NCI-H146 (cell line): Measurements from ENCODE around the gene LRRC46.

Experiments used
- DNase-seq: peaks from one replicate; lab custom pipeline; 2025; lab: John Stamatoyannopoulos, UW

LRRC46 gene

DNA sequence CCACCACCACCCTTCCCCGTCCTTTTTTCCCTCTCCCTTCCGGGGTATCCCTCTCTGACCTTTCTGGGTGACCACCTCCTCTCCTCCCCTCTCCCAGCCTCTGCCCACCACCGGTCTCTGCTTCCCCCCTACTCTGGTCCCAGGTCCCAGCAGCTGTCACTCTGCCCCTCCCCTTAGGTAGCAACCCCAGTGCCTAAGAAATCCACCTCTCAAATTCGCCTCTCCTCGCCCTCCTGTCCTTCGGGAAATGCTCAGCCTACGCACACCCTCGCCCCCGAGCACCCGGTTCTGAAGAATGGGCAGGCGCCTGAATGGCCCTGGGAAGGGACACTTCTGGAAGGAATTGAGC lies 20.3 kb downstream of the LRRC46 start:
- no peak for DNase-seq

DNA sequence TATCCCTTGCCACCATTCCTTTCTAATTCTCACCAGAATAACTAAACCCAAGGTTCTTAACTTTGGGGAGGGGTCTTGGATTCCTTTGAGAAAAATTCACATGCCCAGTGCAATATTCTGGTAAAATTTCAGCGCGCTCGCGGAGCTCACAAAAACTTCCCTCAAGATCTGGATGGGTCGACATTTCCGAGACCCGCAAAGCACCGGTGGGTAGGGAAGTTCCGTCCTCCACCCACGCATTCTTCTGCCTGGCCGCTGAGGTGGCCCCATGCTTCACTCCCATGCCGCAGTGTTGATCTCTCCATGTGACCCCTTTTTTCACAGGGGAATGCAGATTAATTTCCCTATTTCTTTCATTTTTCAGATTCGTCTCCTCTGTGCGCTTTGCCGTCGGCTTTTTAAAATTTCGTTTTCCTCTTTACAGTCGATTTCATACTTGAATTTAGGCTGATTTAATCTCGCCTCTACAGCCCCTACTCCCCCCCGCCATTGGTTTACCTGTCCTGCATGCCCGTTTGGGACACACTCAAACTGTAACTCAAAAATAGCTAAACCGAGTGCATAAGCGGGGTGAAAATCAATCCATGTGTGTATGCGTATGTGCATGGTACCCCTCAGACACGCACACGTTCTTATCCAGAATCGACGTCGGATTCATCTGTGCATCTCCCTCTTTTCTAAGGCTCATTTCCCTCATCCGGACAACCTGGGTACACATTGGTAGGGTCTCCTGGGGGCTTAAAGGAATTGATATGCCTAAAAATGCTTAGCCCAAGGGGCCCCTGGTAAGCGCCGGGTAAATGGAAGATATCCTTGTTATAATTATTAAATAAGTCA lies 20.9 kb downstream of the LRRC46 start:
- DNase-seq = no peak

DNA sequence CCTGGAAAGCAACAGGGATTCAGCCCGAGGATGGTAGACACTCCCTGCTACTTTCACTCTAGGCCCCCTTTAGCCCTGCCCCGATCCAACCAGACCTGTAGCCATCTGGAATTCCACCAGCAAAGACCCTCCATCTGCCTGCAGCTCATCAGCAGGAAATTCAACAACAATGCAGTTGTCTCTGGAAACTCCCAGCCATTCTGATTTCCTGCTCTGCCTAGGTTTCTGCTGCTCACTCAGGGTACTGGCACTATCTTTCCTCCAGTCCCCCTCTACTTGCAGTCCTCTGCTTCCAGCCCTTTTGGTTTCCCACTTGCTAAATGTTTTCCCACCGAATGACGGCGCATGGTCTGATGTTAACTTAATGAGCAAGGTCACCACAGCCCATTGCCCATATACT lies 22.1 kb downstream of the LRRC46 start:
- no peak for DNase-seq

DNA sequence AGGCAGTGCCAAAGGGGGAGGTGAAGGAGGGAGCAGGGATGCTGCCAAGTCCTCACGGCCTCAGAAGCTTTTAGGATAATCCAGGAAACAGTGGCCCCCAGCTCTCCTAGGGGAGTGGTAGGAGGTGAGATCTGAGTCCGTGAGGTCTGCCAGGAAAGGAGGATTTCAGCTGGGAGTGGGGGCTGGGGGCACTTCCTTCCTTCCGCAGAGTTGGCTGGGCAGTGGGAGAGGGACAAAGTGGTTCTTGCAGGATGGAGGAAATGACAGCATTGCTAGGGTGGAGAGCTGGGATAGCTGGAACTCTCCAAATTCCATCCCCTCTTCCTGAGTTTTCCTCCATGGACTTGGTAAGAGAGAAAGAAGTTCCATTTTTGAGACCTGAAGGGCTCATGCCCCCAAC lies 24.3 kb downstream of the LRRC46 start:
- no peak for DNase-seq

DNA sequence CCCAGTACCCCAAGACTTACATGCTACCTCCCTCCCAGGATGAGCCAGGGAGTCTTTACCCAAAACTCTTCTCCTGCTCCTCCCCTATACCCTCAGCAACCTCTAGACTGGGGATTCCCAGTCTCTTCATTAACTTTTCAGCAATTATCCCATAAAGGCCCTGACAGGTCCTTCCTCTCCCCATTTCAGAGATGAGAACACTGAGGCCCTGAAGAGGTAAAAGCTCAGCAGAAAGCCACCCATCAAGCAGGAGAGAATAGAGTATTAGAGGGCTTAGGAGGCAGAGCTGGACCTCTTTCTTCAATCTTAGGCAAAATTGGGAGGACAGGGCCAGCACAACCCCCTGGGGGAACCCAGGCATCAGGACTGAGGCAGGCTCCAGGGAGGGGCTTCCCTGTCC lies 25.4 kb downstream of the LRRC46 start:
- DNase-seq = no peak

DNA sequence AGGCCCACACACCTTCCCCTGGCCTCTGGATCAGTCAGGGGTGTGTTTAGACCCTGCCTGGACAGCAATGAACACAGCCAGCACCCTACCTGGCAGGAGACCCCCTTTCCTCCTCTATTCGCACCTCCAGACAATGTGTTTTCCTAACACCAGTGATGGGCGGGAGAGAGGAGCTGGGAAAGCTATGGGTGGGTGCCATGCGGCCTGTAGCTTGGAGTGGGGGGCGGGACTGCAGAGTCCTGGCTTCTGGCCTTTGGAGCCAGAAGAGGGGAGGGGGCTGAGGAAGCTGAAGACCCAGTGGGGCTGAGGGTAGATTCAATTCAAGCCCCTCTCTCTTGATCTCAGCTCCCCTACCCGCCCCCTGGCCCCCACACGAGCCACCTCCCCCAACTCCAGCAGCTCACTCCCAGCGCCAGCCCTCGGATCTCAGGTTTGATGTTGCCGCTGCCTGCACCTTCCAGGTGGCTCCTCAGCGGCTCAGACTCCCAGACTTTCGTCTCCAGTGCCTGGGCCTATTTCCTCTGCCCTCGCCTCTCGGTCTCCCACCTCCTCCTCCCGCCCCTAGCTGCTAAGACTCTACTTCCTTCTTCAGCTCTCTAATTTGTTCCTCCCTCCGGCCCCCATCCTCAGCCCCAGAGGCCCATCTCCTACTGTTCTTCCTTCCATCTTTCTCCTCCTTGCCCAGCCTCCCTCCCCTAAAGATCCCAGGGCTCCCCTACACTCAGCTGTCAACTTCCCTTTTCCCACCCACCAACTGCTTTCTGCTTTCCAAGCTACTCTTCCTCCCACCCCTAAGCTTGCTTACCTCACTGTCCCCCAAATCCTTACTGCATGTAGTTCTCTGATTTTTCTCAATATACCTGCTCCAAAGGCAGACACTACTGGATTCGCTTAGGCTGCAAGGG lies 26.3 kb downstream of the LRRC46 start:
- DNase-seq = no peak

DNA sequence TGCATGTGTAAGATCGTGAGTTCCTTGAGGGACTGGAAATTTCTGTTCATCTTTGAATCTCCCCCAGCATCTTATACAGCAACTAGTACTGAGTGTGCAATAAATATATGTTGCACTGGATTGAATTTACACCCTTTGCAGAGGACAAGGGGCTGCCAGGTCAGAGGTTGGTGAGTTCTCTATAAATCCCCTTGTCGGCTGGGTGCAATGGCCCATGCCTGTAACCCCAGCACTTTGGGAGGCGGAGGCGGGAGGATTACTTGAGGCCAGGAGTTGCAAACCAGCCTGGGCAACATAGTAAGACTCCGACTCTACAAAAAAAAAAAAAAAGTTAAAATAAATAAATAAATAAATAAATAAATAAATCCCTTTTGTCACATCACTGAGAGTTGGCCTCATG lies 28.9 kb downstream of the LRRC46 start:
- no peak for DNase-seq

DNA sequence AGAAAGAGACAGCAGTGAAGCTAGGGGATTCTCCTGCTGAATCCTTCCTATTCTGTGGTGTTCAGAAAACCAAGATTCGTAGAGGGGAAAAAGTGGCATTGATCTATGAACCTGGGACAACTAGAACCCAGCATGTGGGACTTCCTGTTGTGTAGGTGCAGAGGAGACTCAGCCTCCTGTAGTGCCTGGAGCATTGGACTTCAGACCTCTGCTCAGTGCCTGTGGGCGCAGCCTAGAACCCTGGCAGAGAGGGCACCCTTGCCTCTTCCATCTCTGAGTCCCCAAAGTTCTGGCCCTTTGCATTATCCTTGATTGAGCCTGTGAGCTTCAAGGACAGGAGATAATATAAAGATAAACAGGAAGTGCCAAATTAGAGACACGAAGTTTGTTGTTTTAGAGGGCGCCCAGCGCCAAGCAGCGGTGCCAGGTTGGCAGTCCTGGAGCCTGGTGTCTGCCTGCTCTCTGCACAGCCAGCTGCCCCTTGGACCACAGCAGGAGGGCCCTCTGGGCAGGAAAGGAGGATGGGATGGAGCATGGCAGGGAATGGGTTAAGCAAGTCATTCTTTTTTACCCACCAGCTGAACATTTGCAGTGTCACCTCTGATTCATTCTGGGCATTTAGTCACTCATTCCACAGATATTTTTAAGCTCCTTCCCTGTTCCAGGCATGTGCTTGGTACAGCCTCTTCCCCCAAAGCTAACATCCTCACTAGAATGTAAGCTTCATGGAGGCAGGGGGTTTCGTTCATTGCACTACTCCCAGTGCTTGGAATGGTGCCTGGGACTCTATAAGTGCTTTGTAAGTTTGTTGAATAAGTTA lies 31.4 kb downstream of the LRRC46 start:
- DNase-seq = peak; percentile 18

DNA sequence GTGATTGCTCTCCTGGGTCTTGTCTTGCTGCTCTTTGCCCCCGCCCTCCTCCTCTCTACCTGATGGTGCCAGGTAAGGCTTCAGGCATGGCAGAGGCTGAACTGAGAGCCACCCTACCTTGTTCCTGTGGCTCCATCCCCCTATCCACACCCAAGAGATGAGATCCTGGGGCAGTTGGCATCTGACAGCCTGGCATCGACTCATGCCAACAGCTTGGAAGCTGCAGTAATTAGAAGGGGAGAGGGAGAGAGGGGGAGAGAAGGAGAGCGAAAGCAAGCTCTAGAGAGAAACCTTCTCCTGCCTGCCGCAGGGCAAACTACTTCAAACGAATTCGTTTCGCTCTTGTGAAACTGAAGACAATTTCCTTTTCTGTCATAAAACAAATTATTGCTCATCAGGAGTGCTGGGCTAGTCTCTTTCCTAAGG lies 33.3 kb downstream of the LRRC46 start:
- no peak for DNase-seq

DNA sequence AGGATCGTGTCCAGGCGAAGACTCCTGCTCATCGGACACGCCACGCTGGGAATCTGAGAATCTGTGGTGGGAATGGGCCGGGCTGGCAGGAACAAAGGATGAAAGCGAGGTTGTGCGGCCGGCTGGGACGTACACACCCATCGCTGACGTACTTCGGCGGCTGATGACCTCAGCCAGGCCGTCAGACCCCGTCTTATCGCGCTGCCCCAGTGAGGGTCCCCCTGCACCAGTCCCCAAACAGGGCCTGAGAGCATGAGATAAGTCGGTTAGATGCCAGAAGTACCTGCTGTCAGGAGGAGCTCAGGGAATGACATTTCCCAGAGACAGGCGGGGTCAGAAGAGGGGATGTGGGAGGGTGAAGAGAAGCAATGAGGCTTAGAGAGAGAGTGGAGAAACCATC lies 35.5 kb downstream of the LRRC46 start:
- no peak for DNase-seq

DNA sequence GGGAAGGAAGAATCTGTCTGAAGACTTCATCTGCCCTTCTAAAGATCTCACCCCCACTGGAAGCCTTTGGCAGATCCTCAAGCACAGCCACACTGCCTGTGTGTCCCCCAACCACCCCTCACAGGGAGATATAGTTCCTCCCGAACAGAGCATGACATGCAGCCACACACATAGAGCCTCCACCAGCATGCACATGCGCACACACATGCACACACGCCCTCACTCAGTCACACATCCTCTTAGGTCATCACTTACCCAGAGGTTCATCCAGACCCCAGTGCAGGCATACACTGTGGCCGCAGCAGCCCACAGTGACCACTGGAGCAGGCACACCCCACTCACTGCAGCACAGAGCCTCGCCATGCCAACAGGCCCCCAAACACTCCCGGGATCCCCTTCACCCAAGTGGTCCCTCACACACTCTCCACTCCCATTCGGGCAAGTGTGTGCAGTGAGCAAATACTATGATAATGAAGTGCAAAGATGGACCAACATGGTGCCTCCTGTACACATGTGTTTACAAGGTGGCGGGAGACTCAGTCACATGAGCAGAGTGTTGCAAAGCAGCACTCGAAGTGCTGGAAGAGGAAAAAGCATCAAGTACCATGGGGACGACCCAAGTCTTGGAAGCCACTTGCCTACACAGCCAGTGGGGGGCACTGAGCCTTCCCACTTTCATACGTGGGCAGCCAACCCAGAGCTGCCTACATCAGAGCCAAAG lies 36.5 kb downstream of the LRRC46 start:
- DNase-seq = no peak

DNA sequence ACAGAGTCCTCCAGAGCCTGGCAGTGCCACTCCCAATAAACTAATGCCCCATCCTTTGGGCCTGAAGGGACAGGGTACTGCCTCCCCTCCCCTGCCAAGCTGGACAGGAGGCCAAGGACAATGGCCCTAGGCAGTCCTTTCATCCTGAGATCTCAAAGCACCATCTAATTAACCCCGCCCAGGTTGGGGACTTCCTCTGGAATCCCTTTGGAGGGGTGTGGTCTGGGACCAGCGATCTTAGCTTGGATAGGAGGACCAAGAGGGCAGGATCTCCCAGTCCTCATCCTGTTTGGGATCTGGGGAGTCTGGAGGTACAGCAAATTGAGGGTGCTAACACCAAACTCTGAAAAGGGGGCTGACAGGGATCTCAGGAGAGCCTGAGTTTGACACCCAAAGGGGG lies 37.6 kb downstream of the LRRC46 start:
- DNase-seq = peak; percentile 26

DNA sequence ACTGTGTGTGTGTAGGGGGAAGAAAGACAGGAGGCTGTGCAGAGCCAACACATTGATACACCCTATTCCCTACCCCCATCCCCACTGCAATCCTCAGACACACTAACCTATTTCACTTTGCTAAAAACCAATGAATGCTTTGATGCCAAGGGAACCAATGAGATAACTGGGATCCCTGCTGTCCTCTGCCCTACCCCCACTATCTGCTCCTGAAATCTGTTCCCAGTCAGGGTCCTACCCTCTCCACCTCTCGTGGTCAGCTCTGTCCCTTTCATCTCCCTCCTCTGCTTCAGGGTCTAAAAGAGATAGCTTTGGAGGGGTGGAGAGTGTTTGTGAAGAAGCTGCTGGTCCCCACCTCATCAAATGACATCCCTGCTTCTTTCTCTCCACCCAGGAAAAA lies 38.6 kb downstream of the LRRC46 start:
- DNase-seq = no peak

DNA sequence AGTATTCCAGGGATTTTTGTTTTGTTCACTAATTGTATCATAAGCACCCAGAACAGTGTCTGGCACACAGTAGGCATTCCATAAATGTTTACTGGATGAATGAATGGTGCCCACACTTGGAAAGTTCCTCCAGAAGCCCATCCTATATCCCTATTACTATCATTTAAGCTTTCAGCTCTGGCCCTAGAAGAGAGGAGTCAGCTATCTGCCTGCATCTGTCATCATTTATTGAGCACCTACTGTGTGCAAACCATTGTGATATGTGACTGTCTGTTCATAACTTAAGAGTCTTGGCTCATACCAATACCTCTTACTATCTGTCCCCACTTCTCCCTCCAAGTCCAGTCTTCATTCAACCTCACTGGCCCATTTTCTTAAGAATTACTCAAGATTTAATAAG lies 39.6 kb downstream of the LRRC46 start:
- no peak for DNase-seq

DNA sequence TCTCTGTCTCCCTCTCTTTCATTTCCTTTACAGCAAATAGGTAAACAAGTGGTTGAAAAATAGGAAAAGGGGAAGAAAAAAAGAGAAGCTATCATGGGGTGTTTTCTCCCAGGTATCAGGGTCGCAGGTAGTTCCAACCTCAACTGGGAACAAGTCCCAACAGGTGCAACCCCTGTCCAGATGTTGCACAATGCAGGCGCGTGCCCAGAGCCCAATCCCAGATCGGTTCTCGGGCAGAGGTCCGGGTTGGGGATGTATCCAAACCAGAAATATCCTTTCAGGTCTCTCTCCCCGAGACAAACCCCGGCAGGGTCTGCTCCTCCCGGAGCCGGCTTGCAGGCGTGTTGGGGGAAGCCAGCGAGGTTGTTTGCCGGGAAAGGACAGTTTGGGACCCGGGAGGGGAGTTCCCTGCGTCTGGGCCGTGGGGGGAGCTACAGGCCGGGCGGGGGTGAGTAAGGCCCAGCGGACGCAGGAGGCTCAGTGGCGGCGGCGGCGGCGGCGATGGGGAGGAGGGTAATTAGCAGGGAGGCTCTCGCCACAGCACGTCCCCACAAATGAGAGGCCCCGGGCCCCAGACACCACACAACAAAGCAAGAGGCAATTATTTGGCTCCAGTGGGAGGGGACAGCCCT lies 40.7 kb downstream of the LRRC46 start:
- DNase-seq = peak; percentile 76

DNA sequence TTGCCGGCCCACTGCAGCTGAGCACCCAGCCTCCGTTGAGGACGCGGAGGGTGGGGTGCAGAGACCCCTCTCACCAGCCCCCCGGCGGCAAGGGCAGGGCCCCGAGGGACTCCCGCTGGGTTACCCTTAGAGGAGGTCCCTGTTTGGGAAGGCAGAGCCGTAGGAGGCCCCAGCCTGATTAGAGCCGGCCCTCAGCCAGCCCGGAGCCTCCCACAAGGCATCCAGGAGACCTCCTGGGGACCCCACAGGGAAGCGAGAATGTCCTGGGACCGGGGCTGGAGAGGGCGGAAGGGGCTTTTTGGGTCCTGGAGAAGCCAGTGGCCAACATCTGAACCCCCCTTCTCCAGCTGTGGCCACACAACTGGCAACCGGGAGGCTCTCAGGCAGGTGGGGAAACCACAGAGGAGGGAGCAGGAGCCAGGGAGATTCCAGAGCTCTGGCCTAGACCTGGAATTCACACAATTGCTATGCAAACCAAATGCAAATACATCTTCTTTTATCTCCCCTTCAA lies 41.2 kb downstream of the LRRC46 start:
- DNase-seq = no peak

DNA sequence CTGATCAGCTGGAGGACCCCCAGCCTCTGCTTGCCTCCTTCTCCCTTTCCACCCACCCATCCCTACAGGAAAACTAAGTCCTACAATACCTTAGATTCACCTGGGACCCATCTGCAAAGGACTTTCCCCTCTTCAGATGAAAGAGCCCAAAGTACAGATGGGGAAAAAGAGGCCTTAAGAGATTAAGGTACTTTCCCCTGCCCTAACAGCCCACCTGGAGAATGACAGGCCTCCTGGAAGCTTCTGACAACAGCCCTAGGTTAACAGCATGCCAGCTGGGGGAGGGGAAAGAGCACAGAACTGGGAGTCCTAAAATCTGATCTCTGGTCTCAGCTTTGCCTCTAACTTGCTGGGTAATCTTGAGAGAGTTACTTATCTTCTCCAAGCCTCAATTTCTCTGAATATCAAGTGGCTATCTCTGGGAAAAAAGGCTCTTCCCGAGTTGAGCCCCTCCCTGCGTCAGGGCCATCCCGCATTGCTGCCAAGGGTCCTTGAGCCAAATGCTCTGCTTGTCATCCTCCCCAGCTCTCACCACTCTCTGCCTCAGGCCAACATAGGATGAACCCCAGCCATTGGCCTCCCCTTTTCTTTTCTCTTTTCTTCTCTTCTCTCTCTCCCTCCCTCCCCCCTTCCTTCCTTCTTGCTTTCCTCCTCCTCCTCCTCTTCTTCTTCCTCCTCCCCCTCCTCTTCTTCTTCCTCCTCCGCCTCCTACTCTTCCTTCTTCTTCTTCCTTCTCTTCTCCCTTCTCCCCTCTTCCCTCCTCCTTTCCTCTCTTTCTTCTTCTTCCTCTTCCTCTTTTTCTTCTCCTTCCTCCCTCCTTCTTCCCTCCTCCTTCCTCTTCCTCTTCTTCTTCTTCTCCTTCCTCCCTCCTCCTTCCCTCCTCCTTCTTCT lies 42.0 kb downstream of the LRRC46 start:
- no peak for DNase-seq

DNA sequence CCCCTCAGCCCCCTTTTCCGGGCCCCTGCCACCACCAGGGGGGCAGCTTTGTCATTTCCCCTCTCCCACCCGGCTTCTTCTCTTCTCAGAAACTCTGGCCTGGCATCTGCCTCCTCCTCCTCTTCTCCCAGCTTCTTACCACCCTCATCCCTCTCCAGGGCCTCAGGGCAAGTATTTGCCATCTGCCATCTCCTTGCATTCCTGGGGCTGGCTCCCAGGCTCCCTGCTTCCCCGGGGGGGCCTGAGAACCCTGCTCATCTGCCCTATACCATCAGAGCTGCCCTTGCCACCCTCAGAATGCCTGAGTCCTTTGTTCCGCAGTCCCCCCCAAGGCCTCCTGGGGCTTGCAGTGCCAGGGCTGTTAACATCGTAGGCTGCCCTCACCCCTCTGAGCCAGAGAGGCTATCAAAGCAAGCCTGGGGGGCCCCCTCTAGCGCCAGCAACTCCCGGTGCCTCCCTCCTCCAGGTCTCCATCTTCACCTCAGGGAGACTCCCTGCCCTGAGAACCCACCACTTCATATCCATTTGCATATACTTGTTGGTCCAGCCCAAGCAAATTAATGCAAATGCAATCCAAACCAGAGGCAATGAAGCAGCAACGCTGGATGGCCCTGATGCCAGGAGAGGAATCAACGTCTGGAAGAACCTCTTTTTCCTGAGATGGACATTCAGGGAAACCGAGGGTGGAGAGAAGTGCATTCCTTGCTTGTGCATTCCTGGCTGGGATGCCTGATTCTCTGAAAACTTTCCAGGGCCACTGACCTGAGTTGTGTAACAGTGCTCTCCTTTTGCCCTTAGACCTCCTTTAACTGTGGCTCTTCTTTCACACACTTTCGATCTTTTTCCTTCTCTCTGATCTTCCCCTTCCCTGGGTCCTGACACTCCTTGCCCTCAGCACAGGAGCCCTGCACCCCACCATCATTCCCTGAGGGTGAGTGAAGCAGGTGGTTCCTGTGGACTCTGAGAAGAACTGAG lies 43.8 kb downstream of the LRRC46 start:
- DNase-seq = no peak
